ENCODE measurements around the gene FAXC.
"Not testable (repeated sequence)": the region's sequence is repeated elsewhere in the genome, so short reads cannot be mapped to it uniquely, and the experiment has no call there.

DNA sequence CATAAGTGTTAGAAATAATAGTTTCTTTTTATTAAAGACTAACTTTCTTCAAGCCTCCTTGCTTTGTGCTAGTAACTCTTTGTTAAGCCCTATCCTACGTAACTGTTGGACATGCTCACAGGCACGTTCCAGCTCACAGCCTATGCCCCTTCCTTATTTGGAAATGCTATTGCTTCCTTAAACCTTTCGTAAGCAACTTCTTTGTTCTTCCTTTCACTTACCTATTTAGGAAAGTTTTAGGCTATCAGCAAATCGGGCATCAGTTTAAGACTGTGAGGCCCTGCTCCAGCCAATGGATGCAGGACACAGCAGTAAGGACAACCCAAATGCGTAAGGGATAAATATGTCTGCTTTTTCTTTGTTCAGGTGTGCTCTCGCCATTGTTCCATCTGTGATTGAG, 14.2 kb downstream of the FAXC start:
- not testable (repeated sequence) for TF ChIP-seq GLIS3 (CRISPR knock-in tag; IDR thresholded peaks at IDR 0.05); ZFP3 (CRISPR knock-in tag; IDR thresholded peaks at IDR 0.05); PATZ1 (CRISPR knock-in tag; IDR thresholded peaks at IDR 0.05; ENCODE audit: borderline replicate concordance); ESRRG (CRISPR knock-in tag; IDR thresholded peaks at IDR 0.05)

Data from SK-N-SH treated with all-trans-retinoic acid at 6 μM for 48 hours (cell line).